Keratinocyte (primary cell): ENCODE results near the gene FBXO31. TPM values are rescaled to one million over a fixed set of nuclear protein-coding genes. Genes with fewer than 3 reads are reported as not detected.

Experiments
- DNase-seq: peaks from one replicate; pipeline ENCODE4 v3.0.0-alpha.2; 2011; ENCODE audit warnings: low read depth, missing footprints, low spot score
- FAIRE-seq: peaks from 2 replicates; lab custom pipeline; 2011; peaks lifted over from hg19 to GRCh38; lab: Jason Lieb, UNC
- H2AFZ ChIP-seq: 2 replicates; pipeline ENCODE4 v1.6.0; 2012; ENCODE audit warnings: low read length, control low read depth, inconsistent platforms; ENCODE audit not compliant: control insufficient read depth
- H3K27ac ChIP-seq: 2 replicates; pipeline ENCODE4 v1.5.1; 2011; ENCODE audit warnings: low read length; ENCODE audit not compliant: control insufficient read depth, insufficient read depth
- H3K27me3 ChIP-seq: 3 replicates; pipeline ENCODE4 v1.6.0; 2011; ENCODE audit warnings: low read length; ENCODE audit not compliant: control insufficient read depth, insufficient read depth; ENCODE audit errors: extremely low read depth
- H3K36me3 ChIP-seq, 2 experiments: 2 replicates in 1 of 2; 3 replicates in 1 of 2; pipeline ENCODE4 v1.5.1; 2011; ENCODE audit warnings: low read length in 2 of 2, mild to moderate bottlenecking in 1 of 2; ENCODE audit not compliant: control insufficient read depth in 2 of 2, insufficient read depth in 2 of 2; ENCODE audit errors: extremely low read depth in 1 of 2
- H3K4me1 ChIP-seq: 3 replicates; pipeline ENCODE4 v1.5.1; 2011; ENCODE audit warnings: low read length; ENCODE audit not compliant: control insufficient read depth, insufficient read depth; ENCODE audit errors: extremely low read depth
- H3K4me2 ChIP-seq: 3 replicates; pipeline ENCODE4 v1.6.0; 2011; ENCODE audit warnings: low read depth, low read length; ENCODE audit not compliant: control insufficient read depth, insufficient read depth; ENCODE audit errors: extremely low read depth
- H3K4me3 ChIP-seq, 3 experiments: fragments of 200-600 bp in 1 of 3; sonication (generic) in 1 of 3; 2 replicates in 2 of 3; 3 replicates in 1 of 3; pipeline ENCODE4 v1.5.1; 2011 to 2016; ENCODE audit warnings: low read length in 3 of 3, mild to moderate bottlenecking in 3 of 3, control low read depth in 2 of 3, inconsistent platforms in 1 of 3, low read depth in 1 of 3, mixed read lengths in 1 of 3, mixed run types in 1 of 3, moderate library complexity in 1 of 3; ENCODE audit not compliant: control insufficient read depth in 2 of 3, insufficient read depth in 2 of 3; ENCODE audit errors: extremely low read depth in 1 of 3
- H3K79me2 ChIP-seq: 2 replicates; pipeline ENCODE4 v1.6.0; 2012; ENCODE audit warnings: low read length; ENCODE audit not compliant: control insufficient read depth, insufficient read depth
- H3K9ac ChIP-seq: 3 replicates; pipeline ENCODE4 v1.6.0; 2011; ENCODE audit warnings: low read length; ENCODE audit not compliant: control insufficient read depth, insufficient read depth; ENCODE audit errors: extremely low read depth
- H3K9me1 ChIP-seq: 3 replicates; pipeline ENCODE4 v1.6.0; 2011; ENCODE audit warnings: low read length; ENCODE audit not compliant: control insufficient read depth, insufficient read depth; ENCODE audit errors: extremely low read depth
- H3K9me3 ChIP-seq: 2 replicates; pipeline ENCODE4 v1.5.1; 2012; ENCODE audit warnings: low read depth, low read length; ENCODE audit not compliant: control insufficient read depth
- H4K20me1 ChIP-seq: 3 replicates; pipeline ENCODE4 v1.6.0; 2011; ENCODE audit warnings: low read length; ENCODE audit not compliant: control insufficient read depth, insufficient read depth; ENCODE audit errors: extremely low read depth
- EZH2 ChIP-seq: IDR thresholded peaks from one replicate; pipeline ENCODE4 v1.6.1; 2012; ENCODE audit warnings: inconsistent platforms, mild to moderate bottlenecking, low read length, moderate library complexity
- dilution Hi-C: fragments of 300-500 bp; cut with MboI; formaldehyde crosslinking; loops from one replicate; pipeline ENCODE4 v1.7.0; 2020; ENCODE audit warnings: low sequenced_read_pairs; ENCODE audit not compliant: extremely low pct_ligation_motif_present
- polyA plus RNA-seq, 5 experiments: library from polyadenylated mRNA; depleted of rRNA in 3 of 5; stranded (reverse) in 3 of 5; stranded (forward) in 1 of 5; unstranded in 1 of 5; fragments of >200 nt; gene quantifications; 1 replicate in 1 of 5; 2 replicates in 3 of 5; 3 replicates in 1 of 5; pipeline versions ENCODE4 v1.2.1 to v1.2.3, GENCODE V29; 2011 to 2012; ENCODE audit warnings: missing spikeins in 2 of 5, low read depth in 1 of 5, low replicate concordance in 1 of 5
- TF ChIP-seq, protein P1 (sequence below), 3 experiments: IDR thresholded peaks in 1 of 3; conservative IDR thresholded peaks in 1 of 3; optimal IDR thresholded peaks in 1 of 3; 2 replicates in 2 of 3; 3 replicates in 1 of 3; pipeline versions ENCODE3 to v1.5.1; 2011; ENCODE audit warnings: low read length in 3 of 3, mild to moderate bottlenecking in 3 of 3, moderate library complexity in 2 of 3, control low read depth in 1 of 3, inconsistent platforms in 1 of 3; ENCODE audit not compliant: insufficient read depth in 2 of 3; ENCODE audit errors: extremely low read depth in 1 of 3

FBXO31 gene
- polyA plus RNA-seq, 1 donor (not counting 4 experiments of a cell fraction or from before 2014, with no cell fraction given) = 17.0 TPM

DNA sequence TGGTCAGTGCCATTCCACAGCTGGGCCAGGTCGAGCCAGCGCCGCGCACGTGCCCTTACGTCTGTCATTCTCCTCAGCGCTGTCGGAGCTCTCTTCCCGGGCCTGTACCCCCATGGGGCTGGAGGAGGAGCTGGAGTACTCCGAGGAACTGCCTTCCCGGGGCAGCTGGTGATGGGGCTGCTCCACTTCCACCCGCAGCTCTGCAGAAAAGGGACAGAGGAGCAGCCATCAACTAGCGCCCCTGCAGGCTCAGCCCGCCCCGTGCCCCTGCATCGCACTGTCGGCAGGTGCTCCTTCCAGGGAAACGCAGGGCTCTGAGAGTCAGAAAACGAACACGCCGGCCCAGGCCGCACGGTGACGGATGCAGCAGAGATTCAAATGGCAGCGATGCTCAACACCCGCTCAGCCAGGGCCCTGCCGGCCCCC is 29.4 kb upstream of the FBXO31 start:
- no peak overlapping the region for H3K9ac ChIP-seq
- dilution Hi-C loops = no loop called here
- TF ChIP-seq, protein P1, sequence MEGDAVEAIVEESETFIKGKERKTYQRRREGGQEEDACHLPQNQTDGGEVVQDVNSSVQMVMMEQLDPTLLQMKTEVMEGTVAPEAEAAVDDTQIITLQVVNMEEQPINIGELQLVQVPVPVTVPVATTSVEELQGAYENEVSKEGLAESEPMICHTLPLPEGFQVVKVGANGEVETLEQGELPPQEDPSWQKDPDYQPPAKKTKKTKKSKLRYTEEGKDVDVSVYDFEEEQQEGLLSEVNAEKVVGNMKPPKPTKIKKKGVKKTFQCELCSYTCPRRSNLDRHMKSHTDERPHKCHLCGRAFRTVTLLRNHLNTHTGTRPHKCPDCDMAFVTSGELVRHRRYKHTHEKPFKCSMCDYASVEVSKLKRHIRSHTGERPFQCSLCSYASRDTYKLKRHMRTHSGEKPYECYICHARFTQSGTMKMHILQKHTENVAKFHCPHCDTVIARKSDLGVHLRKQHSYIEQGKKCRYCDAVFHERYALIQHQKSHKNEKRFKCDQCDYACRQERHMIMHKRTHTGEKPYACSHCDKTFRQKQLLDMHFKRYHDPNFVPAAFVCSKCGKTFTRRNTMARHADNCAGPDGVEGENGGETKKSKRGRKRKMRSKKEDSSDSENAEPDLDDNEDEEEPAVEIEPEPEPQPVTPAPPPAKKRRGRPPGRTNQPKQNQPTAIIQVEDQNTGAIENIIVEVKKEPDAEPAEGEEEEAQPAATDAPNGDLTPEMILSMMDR (optimal IDR thresholded peaks at IDR 0.05 in 1 of 3, IDR thresholded peaks at IDR 0.05 in 1 of 3, conservative IDR thresholded peaks at IDR 0.05 in 1 of 3; ENCODE audit: extremely low read depth in 1 of 3, insufficient read depth in 2 of 3, low read length in 3 of 3) = no peak
- no peak for TF ChIP-seq EZH2
- H3K4me2 ChIP-seq = no peak overlapping the region
- DNase-seq = no peak
- H3K9me3 ChIP-seq = no peaks in the 10 kb centered on the region
- H3K36me3 ChIP-seq = peaks cover 10 to 20% of the 10 kb centered on the region in 2 experiments
- H3K79me2 ChIP-seq = no peaks in the 10 kb centered on the region
- FAIRE-seq = no peak
- H3K4me1 ChIP-seq = no peaks in the 10 kb centered on the region
- no peaks in the 10 kb centered on the region for H3K27me3 ChIP-seq
- no peak overlapping the region for H2AFZ ChIP-seq
- no peak overlapping the region for H3K27ac ChIP-seq
- no peaks in the 10 kb centered on the region for H4K20me1 ChIP-seq
- H3K4me3 ChIP-seq = no peak overlapping the region
- no peaks in the 10 kb centered on the region for H3K9me1 ChIP-seq

DNA sequence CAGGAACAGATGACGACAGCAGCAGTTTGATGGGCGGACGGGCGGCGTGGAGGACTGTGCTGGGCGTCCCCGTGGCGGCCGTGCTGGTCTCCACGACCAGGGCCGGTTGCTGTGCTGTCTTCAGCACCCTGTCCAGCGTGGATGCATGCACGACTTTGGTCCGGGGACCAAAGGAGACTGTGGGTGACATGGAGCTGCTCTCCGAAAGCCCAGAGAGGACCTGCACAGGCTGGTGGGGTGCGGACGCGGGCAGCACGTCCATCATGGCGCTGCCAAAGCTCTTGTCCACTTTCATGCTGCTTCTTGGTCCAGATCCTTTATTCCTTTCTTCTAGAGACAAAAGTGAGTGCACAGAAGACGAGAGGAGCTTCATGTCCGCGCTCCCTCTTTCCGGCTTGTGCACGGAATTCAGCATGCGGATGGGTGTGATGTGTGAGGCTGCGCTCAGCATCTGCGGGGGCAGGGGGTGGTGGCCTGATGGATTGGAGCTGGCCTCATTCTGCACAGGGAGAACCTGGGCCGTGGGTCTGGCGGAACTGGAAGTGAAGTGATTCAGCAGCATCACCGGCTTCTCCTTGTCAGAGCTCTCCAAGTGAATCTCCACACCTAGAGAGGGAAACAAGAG is 28.9 kb upstream of the FBXO31 start:
- H3K36me3 ChIP-seq = peaks cover 14 to 22% of the 10 kb centered on the region in 2 experiments
- H3K27me3 ChIP-seq = no peaks in the 10 kb centered on the region
- no peaks in the 10 kb centered on the region for H4K20me1 ChIP-seq
- dilution Hi-C loops = no loop called here
- H3K4me2 ChIP-seq = no peak overlapping the region
- no peak overlapping the region for H3K27ac ChIP-seq
- H3K4me3 ChIP-seq = no peak overlapping the region
- FAIRE-seq = no peak
- TF ChIP-seq, protein P1 (optimal IDR thresholded peaks at IDR 0.05 in 1 of 3, IDR thresholded peaks at IDR 0.05 in 1 of 3, conservative IDR thresholded peaks at IDR 0.05 in 1 of 3; ENCODE audit: extremely low read depth in 1 of 3, insufficient read depth in 2 of 3, low read length in 3 of 3) = no peak
- TF ChIP-seq EZH2 = no peak
- H2AFZ ChIP-seq = no peak overlapping the region
- H3K4me1 ChIP-seq = no peaks in the 10 kb centered on the region
- no peaks in the 10 kb centered on the region for H3K9me1 ChIP-seq
- DNase-seq = no peak
- H3K9me3 ChIP-seq = no peaks in the 10 kb centered on the region
- no peaks in the 10 kb centered on the region for H3K79me2 ChIP-seq
- H3K9ac ChIP-seq = no peak overlapping the region
